OCI-LY1 (cell line): ENCODE results near the gene SEMA3C.

Experiments
- H2AFZ ChIP-seq: fragments of 200-600 bp; sonication (generic), shearing (Covaris generic); 2 replicates; pipeline ENCODE4 v1.6.0; 2014; ENCODE audit warnings: antibody characterized with exemption, mild to moderate bottlenecking, low read length
- H3F3A ChIP-seq: fragments of 200-600 bp; sonication (generic), shearing (Covaris generic); 2 replicates; pipeline ENCODE4 v1.6.0; 2014; ENCODE audit warnings: mild to moderate bottlenecking, antibody characterized with exemption, low read length, moderate library complexity; ENCODE audit not compliant: insufficient read depth
- H3K27ac ChIP-seq: fragments of 200-600 bp; sonication (generic); 2 replicates; pipeline ENCODE4 v1.5.1; 2014; ENCODE audit warnings: low read length, mixed run types, mild to moderate bottlenecking, low read depth; ENCODE audit not compliant: poor library complexity, severe bottlenecking
- H3K27me3 ChIP-seq: fragments of 200-600 bp; sonication (generic); 2 replicates; pipeline ENCODE4 v1.6.0; 2014; ENCODE audit warnings: antibody characterized with exemption, mild to moderate bottlenecking, low read length, moderate library complexity; ENCODE audit not compliant: insufficient read depth
- H3K36me3 ChIP-seq: fragments of 200-600 bp; sonication (generic); 2 replicates; pipeline ENCODE4 v1.6.1; 2014; ENCODE audit warnings: mild to moderate bottlenecking, antibody characterized with exemption, low read length, moderate library complexity, mixed read lengths; ENCODE audit not compliant: insufficient read depth
- H3K4me1 ChIP-seq: fragments of 200-600 bp; sonication (generic); 2 replicates; pipeline ENCODE4 v1.5.1; 2014; ENCODE audit warnings: mild to moderate bottlenecking, low read length, moderate library complexity; ENCODE audit not compliant: insufficient read depth, severe bottlenecking
- H3K4me2 ChIP-seq: fragments of 200-600 bp; sonication (generic), shearing (Covaris generic); 2 replicates; pipeline ENCODE4 v1.6.1; 2014; ENCODE audit warnings: low read length
- H3K4me3 ChIP-seq: fragments of 200-600 bp; sonication (generic); 2 replicates; pipeline ENCODE4 v1.5.1; 2014; ENCODE audit warnings: low read length, low read depth, mild to moderate bottlenecking, mixed read lengths; ENCODE audit not compliant: poor library complexity, severe bottlenecking
- H3K79me2 ChIP-seq: fragments of 200-600 bp; shearing (Covaris generic); 2 replicates; pipeline ENCODE4 v1.6.1; 2016; ENCODE audit warnings: mixed run types, low read length, mixed read lengths; ENCODE audit not compliant: insufficient read depth
- H3K9ac ChIP-seq: fragments of 200-600 bp; sonication (generic), shearing (Covaris generic); 2 replicates; pipeline ENCODE4 v1.6.1; 2014; ENCODE audit warnings: mild to moderate bottlenecking, low read length, mixed read lengths
- H3K9me2 ChIP-seq: fragments of 200-600 bp; sonication (generic), shearing (Covaris generic); 2 replicates; pipeline ENCODE4 v1.6.1; 2014; ENCODE audit warnings: low read depth, mild to moderate bottlenecking, low read length, mixed read lengths
- H3K9me3 ChIP-seq: fragments of 200-600 bp; shearing (Covaris generic); 2 replicates; pipeline ENCODE4 v1.6.1; 2014; ENCODE audit warnings: low read length, mixed read lengths
- H4K20me1 ChIP-seq: fragments of 200-600 bp; sonication (generic), shearing (Covaris generic); 2 replicates; pipeline ENCODE4 v1.6.0; 2016; ENCODE audit warnings: mild to moderate bottlenecking, low read length; ENCODE audit not compliant: insufficient read depth
- CTCF ChIP-seq: fragments of 200-600 bp; sonication (generic), shearing (Covaris generic); IDR thresholded peaks from 2 replicates; pipeline ENCODE4 v1.5.1; 2017; ENCODE audit warnings: mild to moderate bottlenecking, antibody characterized with exemption, low read length, moderate library complexity, mixed read lengths
- EZH2 ChIP-seq: fragments of 200-600 bp; sonication (generic), shearing (Covaris generic); IDR thresholded peaks from 2 replicates; pipeline ENCODE4 v1.8.0; 2017; ENCODE audit warnings: borderline replicate concordance, mixed run types, mild to moderate bottlenecking, antibody characterized with exemption, low read length, moderate library complexity, mixed read lengths

The SEMA3C gene

GRCh38 chr7:80870813-80871212 lies 48.0 kb downstream of the SEMA3C start:
- H3K4me2 ChIP-seq: no peak overlapping the region
- H3K9me3 ChIP-seq: no peaks in the 10 kb centered on the region
- H3K4me3 ChIP-seq: no peak overlapping the region
- no peaks in the 10 kb centered on the region for H3K4me1 ChIP-seq
- no peaks in the 10 kb centered on the region for H3K27me3 ChIP-seq
- TF ChIP-seq CTCF (no peak), EZH2 (no peak)
- no peaks in the 10 kb centered on the region for H3K9me2 ChIP-seq
- H4K20me1 ChIP-seq: no peaks in the 10 kb centered on the region
- no peaks in the 10 kb centered on the region for H3F3A ChIP-seq
- H3K79me2 ChIP-seq: no peaks in the 10 kb centered on the region
- no peak overlapping the region for H3K27ac ChIP-seq
- no peak overlapping the region for H2AFZ ChIP-seq
- H3K36me3 ChIP-seq: no peaks in the 10 kb centered on the region
- no peak overlapping the region for H3K9ac ChIP-seq

GRCh38 chr7:80869821-80870751 lies 48.8 kb downstream of the SEMA3C start:
- Histone ChIP-seq H3K36me3 (no peaks in the 10 kb centered on the region), H4K20me1 (no peaks in the 10 kb centered on the region), H3K27ac (no peak overlapping the region)

GRCh38 chr7:80869106-80869784 lies 49.6 kb downstream of the SEMA3C start:
- no peaks in the 10 kb centered on the region for H3K27me3 ChIP-seq
- no peaks in the 10 kb centered on the region for H3K9me3 ChIP-seq
- no peak overlapping the region for H2AFZ ChIP-seq
- no peaks in the 10 kb centered on the region for H3K36me3 ChIP-seq
- no peak overlapping the region for H3K4me3 ChIP-seq
- TF ChIP-seq CTCF (no peak), EZH2 (no peak)
- no peaks in the 10 kb centered on the region for H4K20me1 ChIP-seq
- no peak overlapping the region for H3K4me2 ChIP-seq
- H3K9ac ChIP-seq: no peak overlapping the region
- H3K4me1 ChIP-seq: no peaks in the 10 kb centered on the region
- H3K79me2 ChIP-seq: no peaks in the 10 kb centered on the region
- no peaks in the 10 kb centered on the region for H3K9me2 ChIP-seq
- H3F3A ChIP-seq: no peaks in the 10 kb centered on the region
- H3K27ac ChIP-seq: no peak overlapping the region

More at GRCh38 chr7:80869821-80870751, 48.8 kb downstream of the SEMA3C start:
- Histone ChIP-seq H3K9me2 (no peaks in the 10 kb centered on the region), H3K9ac (no peak overlapping the region), H2AFZ (no peak overlapping the region), H3F3A (no peaks in the 10 kb centered on the region), H3K79me2 (no peaks in the 10 kb centered on the region), H3K27me3 (no peaks in the 10 kb centered on the region), H3K4me2 (no peak overlapping the region), H3K4me1 (no peaks in the 10 kb centered on the region), H3K4me3 (no peak overlapping the region), H3K9me3 (no peaks in the 10 kb centered on the region)
- TF ChIP-seq EZH2 (no peak), CTCF (no peak)
